Mucosa of descending colon (tissue), 3 donors: ENCODE data around the gene NHP2. TPM values are rescaled to one million over a fixed set of nuclear protein-coding genes. Genes with fewer than 3 reads are reported as not detected.

ENCODE experiments used
- ATAC-seq: fragments of 200-7000 bp; cut with Tn5 transposase; one replicate; pipeline ENCODE4 v1.9.1; 2020; ENCODE audit warnings: mild to moderate bottlenecking, moderate library complexity
- DNase-seq, 3 donors: peaks; one replicate each; pipeline ENCODE4 v3.0.0-alpha.2; 2020
- H3K36me3 ChIP-seq: fragments of 200-600 bp; one replicate; pipeline ENCODE4 v1.8.0; 2021; ENCODE audit warnings: low read depth, mild to moderate bottlenecking
- H3K4me1 ChIP-seq: fragments of 200-600 bp; one replicate; pipeline ENCODE4 v1.8.0; 2021; ENCODE audit warnings: low read depth, mild to moderate bottlenecking
- H3K4me3 ChIP-seq: fragments of 200-600 bp; one replicate; pipeline ENCODE4 v1.8.0; 2021; ENCODE audit warnings: mild to moderate bottlenecking
- H3K9me3 ChIP-seq: fragments of 200-600 bp; one replicate; pipeline ENCODE4 v1.8.0; 2021; ENCODE audit warnings: mild to moderate bottlenecking
- CTCF ChIP-seq: fragments of 200-600 bp; IDR thresholded peaks from one replicate; pipeline ENCODE4 v1.8.0; 2022; ENCODE audit warnings: antibody characterized with exemption, mild to moderate bottlenecking
- intact Hi-C, 2 donors: fragments of 100-400 bp; cut with DNase I in 1 of 2; cut with micrococcal nuclease in 1 of 2; formaldehyde crosslinking; loops; one replicate each; pipeline versions ENCODE4 v1.11.0 to v1.11.1; 2022; cut with DNase I, micrococcal nuclease
- total RNA-seq, 3 donors: library from RNA; stranded (reverse); fragmentation: NEBNext Ultra II Directional in 2 of 3; extraction: Animal tissue kit (Norgen Biotek cat#: 25700) in 2 of 3; gene quantifications; one replicate each; pipeline versions ENCODE4 v1.2.1 to v1.2.4, GENCODE V29; 2021 to 2023
- donor health status: DM: no; HTN: no; CAD: no; lungs with moderate emphysema.
- donor health status: DM: no; HTN: no; CAD: no.
- donor health status: DM: no; HTN: yes; CAD: no.

NHP2 gene
- total RNA-seq, 3 donors from 2014 or later: 64.8 to 90.2 (median 68.5) TPM

GRCh38 chr5:178192787-178193186, 39.1 kb upstream of the NHP2 start:
- no peak overlapping the region for H3K4me3 ChIP-seq
- TF ChIP-seq CTCF: no peak
- intact Hi-C loops: no loop called here
- DNase-seq (no peak), ATAC-seq (no peak)
- H3K4me1 ChIP-seq: no peaks in the 10 kb centered on the region
- no peaks in the 10 kb centered on the region for H3K36me3 ChIP-seq
- no peaks in the 10 kb centered on the region for H3K9me3 ChIP-seq

GRCh38 chr5:178192244-178192643, 38.6 kb upstream of the NHP2 start:
- intact Hi-C loops: no loop called here
- DNase-seq: no peak
- ATAC-seq: no peak
- Histone ChIP-seq H3K4me1 (no peaks in the 10 kb centered on the region), H3K9me3 (no peaks in the 10 kb centered on the region), H3K4me3 (no peak overlapping the region), H3K36me3 (no peaks in the 10 kb centered on the region)
- no peak for TF ChIP-seq CTCF

GRCh38 chr5:178191661-178192060, 38.0 kb upstream of the NHP2 start:
- no peak overlapping the region for H3K4me3 ChIP-seq
- no peak for TF ChIP-seq CTCF
- no peak for DNase-seq

GRCh38 chr5:178189433-178189832, 35.7 kb upstream of the NHP2 start:
- intact Hi-C loops: no loop called here
- no peak overlapping the region for H3K4me3 ChIP-seq
- no peaks in the 10 kb centered on the region for H3K9me3 ChIP-seq
- H3K4me1 ChIP-seq: no peaks in the 10 kb centered on the region
- no peak for TF ChIP-seq CTCF
- ATAC-seq (no peak), DNase-seq (no peak)
- H3K36me3 ChIP-seq: no peaks in the 10 kb centered on the region

More at GRCh38 chr5:178191661-178192060, 38.0 kb upstream of the NHP2 start:
- ATAC-seq: no peak
- Histone ChIP-seq H3K36me3 (no peaks in the 10 kb centered on the region), H3K4me1 (no peaks in the 10 kb centered on the region), H3K9me3 (no peaks in the 10 kb centered on the region)
- intact Hi-C loops: no loop called here

- Histone ChIP-seq H3K9me3 (no peaks in the 10 kb centered on the region), H3K4me3 (no peak within 1 kb of the TSS), H3K4me1 (no peaks in the 10 kb centered on the region), H3K36me3 (no peaks in the 10 kb centered on the region)
- no peak for TF ChIP-seq CTCF
- no peak for DNase-seq
- intact Hi-C loops: no loop called here
- ATAC-seq: no peak
Observed at GRCh38 chr5:178187014-178187413, 33.3 kb upstream of the NHP2 start, which contains the start of gene GMCL2. GMCL2 (minus strand) TSS chr5:178187371; CDS start chr5:178187299, 72 bp downstream.

- Histone ChIP-seq H3K4me1 (no peaks in the 10 kb centered on the region), H3K9me3 (no peaks in the 10 kb centered on the region), H3K4me3 (no peak overlapping the region), H3K36me3 (no peaks in the 10 kb centered on the region)
- TF ChIP-seq CTCF: no peak
- no peak for DNase-seq
- ATAC-seq: no peak
- intact Hi-C loops: no loop called here
Observed at GRCh38 chr5:178186427-178186826, 32.7 kb upstream of the NHP2 start.
